ENCODE measurements around the gene RNF157. TPM values are rescaled to one million over a fixed set of nuclear protein-coding genes. Genes with fewer than 3 reads are reported as not detected.

The RNF157 gene
- total and polyA plus RNA-seq, 2 of the 13 experiments (the other 11 are each of a cell fraction or from before 2014, with no cell fraction given): 0.44 to 1.5 TPM

GRCh38 chr17:76174037-76174436 is 66.3 kb downstream of the RNF157 start (continued):
- TF ChIP-seq SALL1 (CRISPR knock-in tag; IDR thresholded peaks at IDR 0.05) (peak; percentile 51), ZNF329 (CRISPR knock-in tag; IDR thresholded peaks at IDR 0.05; ENCODE audit: low read depth) (no peak), TEAD3 (CRISPR knock-in tag; optimal IDR thresholded peaks at IDR 0.05; ENCODE audit: borderline replicate concordance) (peak; percentile 34), TFAP4 (IDR thresholded peaks at IDR 0.05; ENCODE audit: borderline replicate concordance, low read depth) (peak; percentile 92), TP53 (CRISPR knock-in tag; conservative IDR thresholded peaks at IDR 0.05) (no peak), XRCC5 (optimal IDR thresholded peaks at IDR 0.05; ENCODE audit: low read length) (peak; percentile 17), TGIF2 (CRISPR knock-in tag; IDR thresholded peaks at IDR 0.05) (0 out of 2 replicates have a peak, but pooled peaks have one; percentile 14), HOMEZ (CRISPR knock-in tag; IDR thresholded peaks at IDR 0.05; ENCODE audit: low read depth) (no peak), MED1 (CRISPR knock-in tag; IDR thresholded peaks at IDR 0.05) (peak; percentile 68), UBTF (CRISPR knock-in tag; IDR thresholded peaks at IDR 0.05) (peak; percentile 62; the same call in 1 of the 2 replicates), ZNF740 (CRISPR knock-in tag; IDR thresholded peaks at IDR 0.05) (no peak), TCF7 (IDR thresholded peaks at IDR 0.05; ENCODE audit: low read depth) (0 out of 2 replicates have a peak, but pooled peaks have one; percentile 22), PRDM15 (CRISPR knock-in tag; IDR thresholded peaks at IDR 0.05) (no peak), HHEX (CRISPR knock-in tag; IDR thresholded peaks at IDR 0.05) (peak; percentile 68; the same call in 1 of the 2 replicates), IKZF5 (CRISPR knock-in tag; IDR thresholded peaks at IDR 0.05) (0 out of 2 replicates have a peak, but pooled peaks have one; percentile 43), ZNF777 (CRISPR knock-in tag; IDR thresholded peaks at IDR 0.05) (0 out of 2 replicates have a peak, but pooled peaks have one; percentile 38), ZFP62 (CRISPR knock-in tag; IDR thresholded peaks at IDR 0.05) (no peak), KAT8 (CRISPR knock-in tag; IDR thresholded peaks at IDR 0.05) (0 out of 2 replicates have a peak, but pooled peaks have one; percentile 31), ZNF580 (CRISPR knock-in tag; IDR thresholded peaks at IDR 0.05; ENCODE audit: borderline replicate concordance, low read depth) (peak; percentile 48; the same call in 1 of the 2 replicates), ZNF451 (CRISPR knock-in tag; IDR thresholded peaks at IDR 0.05) (no peak), TOPORS (CRISPR knock-in tag; IDR thresholded peaks at IDR 0.05) (no peak), SRSF1 (optimal IDR thresholded peaks at IDR 0.05; ENCODE audit: low read depth, low read length) (no peak)
